Measurements from ENCODE around the gene FZR1.
"Not testable (repeated sequence)": the region's sequence is repeated elsewhere in the genome, so short reads cannot be mapped to it uniquely, and the experiment has no call there.

Gene FZR1

DNA sequence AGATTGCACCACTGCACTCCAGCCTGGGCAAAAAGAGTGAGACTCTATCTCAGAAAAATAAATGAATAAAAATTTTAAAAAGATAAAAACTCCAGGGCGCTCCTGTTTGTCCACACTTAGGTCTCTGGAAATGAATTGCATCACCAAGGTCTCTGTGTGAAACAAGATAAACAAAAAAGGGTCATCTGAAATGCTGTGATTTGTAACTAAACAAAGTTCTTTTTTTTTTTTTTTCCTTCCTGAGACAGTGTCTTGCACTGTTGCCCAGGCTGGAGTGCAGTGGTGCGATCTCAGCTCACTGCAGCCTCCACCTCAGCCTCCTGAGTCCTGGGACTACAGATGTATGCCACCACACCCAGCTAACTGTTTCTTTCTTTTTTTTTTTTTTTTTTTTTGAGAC is 11.5 kb downstream of the FZR1 start:
- DNase-seq, result no peak

DNA sequence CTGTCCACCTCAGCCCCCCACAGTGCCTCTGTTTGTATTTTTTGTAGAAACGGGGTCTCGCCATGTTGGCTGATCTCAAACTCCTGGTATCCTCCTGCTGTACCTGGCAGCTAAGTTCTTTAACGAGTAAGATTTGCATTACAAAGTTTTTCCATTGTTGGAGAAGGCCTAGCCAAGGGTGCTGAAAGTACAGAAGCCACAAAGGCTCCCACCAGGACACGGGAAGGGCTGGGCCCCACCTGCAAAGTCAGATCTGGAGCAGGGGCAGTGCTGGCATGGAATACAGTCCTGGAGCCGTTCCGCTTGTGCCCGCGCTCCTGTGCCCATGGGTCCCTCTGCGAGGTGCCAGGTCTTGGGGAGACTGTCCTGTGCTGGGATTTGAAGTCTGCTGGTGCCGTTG is 12.1 kb downstream of the FZR1 start:
- no peak for DNase-seq

DNA sequence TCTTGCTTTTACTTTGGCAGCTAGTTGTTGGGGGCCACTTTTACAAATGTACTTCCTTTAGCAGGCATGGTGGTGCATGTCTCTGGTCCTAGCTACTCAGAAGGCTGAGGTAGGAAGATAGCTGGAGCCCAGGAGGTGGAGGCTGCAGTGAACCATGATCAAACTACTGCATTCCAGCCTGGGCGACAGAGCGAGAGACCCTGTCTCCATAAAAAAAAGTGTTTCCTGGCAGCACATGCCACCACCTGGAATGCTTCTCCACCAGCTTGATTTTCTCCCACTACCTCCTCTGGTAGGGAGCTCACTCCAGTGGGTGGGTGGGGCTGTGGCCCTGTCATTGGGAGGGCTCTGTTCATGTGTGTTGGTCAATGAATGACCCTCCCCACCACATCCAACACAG is 12.5 kb downstream of the FZR1 start:
- DNase-seq, result no peak

DNA sequence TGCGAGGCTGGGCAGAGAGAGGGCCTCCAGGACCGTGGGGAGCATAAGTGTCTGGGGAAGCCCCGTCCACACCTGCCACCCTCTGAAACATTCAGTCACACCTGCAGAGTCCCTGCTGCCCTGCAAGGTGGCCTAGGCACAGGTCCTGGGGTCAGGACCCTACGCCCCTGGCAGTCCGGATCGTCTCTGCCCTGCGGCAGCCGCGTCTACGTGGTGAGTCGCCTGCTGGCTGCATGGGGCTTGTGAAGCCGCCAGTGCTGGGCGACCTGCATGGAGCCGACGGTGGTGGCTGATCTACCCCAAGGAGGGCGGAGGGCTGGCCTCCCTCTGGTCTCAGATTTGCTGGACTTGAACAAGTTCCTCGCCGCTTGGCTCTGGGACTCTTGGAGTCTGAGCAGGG is 13.0 kb downstream of the FZR1 start:
- DNase-seq, result no peak

DNA sequence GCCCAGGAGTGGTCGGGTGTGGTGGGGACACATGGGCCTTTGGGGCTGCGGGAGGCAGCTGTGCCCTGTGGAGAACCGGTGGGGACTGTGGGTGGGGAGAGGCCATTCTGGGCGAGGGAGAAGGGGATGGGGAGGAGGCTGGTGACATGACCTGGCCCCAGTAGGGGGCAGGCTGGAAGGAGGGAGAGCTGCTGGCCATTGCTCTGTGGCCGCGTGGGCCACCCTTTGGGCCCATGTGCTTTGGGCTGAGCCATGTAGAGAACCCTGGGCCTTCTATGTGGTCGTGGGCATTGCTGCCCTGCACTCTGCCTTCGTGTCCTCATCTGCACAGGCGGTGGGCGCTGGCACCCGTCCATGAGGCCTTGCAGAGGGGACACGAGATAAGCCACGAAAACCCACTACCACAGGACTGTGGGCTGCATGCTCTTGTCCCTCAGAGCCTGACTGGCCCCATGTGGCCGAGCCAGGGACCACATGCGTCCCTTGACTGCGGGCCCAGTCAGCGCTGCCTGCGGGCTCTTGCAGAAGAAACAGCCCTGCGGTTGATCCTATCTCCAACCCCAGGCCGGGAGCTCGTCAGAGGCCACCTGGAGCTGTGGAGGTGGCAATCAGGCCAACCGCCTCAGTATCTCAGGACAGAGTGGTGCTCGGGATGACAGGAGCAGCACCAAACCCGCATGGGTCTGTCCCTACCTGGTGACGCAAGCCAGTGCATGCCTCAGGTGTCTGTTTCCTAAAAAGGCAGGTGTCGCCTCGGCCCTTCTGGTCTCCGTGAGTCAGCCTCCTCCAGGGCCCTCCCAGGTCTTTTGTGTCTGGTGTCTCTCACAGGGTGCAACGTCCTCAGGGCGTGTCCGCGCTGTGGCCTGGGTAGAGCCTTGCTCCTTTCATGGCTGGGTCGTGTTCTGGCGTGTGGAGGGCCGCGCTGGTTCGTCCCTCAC is 14.3 kb downstream of the FZR1 start:
- no peak for DNase-seq

DNA sequence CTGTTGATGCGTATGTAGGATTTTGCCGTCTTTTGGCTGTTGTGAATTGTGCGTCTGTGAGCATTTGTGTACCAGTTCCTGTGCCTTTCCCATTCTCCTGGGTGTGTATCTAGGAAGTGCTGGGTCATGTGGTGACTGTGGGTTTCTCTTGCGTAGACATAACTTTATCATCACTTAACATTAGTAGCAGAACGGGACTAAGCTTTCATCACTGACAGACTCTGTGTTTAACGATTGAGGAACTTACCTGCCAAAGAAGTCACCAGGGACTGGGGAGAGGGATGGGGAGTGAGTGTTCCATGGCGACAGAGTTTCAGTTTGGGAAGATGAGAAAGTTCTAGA is 15.0 kb downstream of the FZR1 start:
- no peak for DNase-seq

DNA sequence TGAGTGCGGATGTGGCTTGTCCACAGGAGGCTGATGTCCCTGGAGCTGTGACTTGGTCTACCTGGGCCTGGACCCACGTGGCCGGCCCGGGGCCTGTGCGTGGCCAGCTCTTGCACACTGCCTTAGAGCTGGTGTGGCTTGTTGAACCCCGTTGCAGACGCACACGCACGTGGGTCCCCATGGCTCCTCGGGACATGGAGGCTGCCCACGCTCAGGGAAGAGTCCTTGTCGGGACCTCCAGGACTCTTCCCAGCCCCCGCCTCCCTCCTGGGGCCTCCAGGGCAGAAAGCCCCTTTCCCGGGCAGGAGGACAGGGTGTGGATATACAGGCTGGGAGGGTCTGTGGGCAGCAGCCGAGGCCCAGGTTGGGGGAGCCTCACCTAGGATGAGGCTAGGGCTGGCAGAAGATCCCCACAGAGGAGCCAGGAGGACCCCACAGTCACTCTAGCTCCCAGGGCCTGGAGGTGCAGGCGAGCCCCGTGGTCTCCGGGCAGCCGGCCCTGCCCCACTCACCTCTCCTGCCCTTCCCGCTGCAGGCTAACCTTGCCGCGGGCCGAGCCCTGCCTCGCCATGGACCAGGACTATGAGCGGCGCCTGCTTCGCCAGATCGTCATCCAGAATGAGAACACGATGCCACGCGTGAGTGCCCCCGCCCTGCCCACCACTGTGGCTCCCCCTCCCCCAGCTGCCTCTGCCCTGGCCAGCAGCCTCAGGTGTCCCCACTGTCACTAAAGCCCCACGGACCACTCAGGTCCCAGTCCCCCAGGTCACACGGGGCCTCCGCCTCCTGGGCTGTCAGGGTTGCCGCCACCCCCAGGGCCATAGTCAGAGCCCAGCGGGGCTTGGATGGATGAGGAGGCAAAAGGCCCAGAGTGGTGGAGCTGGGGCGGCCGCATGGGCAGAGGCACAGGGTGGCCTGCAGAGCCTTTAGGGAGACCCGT is 16.6 kb downstream of the FZR1 start:
- DNase-seq, result no peak

DNA sequence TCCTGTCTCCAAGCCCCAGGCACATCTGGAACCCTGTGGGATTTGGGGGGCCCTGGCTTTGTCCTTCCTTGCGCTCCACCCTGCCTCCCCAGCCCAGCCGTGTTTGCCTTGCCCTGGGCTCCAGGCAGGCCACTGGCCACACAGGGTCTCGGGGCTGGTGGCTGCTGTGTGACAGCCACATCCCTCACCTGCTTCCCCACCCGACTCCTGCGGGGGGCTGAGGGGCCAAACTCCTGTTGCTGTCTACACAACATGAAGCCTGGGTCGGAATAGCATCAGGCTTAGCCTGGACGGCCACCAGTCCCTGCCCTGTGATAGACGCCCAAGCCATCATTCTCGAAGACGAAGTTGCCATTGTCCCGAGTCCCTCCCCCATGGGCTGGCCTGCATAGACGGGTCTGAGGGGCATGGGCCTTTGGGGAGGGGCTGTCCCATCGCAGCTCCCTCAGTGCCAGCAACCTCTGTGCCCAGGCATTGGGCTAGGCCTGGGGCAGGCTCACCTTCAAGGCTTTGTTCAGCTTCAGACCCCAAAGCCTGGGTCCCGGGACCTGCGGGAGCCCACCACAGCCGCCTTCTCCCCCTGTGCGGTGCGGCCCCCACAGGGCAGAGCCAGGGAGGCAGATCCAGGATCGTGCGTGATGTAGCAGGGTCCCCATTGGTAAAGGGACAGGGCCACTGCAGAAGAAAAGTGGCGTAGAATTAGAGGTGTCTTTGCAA is 17.4 kb downstream of the FZR1 start:
- no peak for DNase-seq

DNA sequence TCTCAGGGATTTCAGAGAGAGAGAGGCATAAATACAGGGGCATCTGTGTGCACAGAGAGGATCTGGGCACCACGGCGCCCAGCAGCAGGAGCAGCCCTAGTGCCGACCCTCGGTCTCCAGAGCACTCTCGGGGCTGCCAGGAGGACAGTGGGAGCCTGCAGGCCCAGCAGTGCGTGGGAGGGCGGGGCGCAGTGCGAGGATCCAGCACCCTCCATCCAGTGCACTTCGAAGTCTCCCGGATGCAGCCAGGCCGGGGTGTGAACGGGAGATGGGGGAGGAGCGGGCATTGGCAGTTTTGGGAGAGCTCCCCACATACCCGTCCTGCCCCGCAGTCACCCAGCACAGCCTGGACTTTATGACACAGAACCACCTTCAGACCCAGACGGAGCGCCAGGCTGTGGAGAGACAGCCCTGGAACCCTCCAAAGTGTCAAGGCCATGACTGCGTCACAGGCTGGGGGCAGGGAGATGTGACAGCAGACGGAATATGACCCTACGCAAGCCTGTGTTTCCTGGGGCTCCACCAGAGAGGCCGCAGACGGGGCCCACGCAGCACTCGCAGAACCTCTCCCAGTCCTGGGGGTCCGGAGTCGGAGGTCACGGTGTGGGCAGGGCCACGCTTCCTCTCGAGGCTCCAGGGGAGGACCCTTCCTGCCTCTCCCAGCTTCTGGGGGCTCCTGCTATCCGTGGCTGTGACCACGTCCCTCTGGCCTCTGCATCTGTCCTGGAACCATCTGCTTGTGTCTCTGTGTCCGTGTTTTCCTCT is 18.1 kb downstream of the FZR1 start:
- DNase-seq, result no peak

DNA sequence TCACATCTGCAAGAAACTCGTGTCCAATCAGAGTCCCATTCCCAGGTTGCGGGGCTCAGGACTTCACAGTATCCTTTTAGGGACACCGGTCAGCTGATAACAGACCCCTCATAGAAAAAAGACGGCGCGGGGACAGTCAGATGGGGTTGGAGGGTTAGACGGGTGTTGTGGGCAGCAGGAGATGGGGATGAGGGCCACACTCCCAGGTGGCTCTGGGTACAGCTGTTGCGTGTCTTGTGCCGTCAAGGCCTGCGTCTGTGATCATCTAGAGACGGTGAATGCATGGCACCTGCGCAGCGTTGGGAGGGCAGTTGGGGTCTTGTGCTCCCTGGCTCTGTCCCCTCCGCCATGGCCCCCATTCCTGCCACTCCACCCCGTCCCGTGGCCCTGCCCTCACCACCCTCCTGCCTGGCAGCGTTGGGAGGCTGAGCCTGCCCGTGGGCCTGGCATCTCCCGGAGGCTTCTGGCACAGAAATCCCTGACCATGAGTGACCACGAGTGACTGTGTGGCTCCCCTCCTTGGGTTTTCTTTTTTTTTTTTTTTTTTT is 18.9 kb downstream of the FZR1 start:
- no peak for DNase-seq

DNA sequence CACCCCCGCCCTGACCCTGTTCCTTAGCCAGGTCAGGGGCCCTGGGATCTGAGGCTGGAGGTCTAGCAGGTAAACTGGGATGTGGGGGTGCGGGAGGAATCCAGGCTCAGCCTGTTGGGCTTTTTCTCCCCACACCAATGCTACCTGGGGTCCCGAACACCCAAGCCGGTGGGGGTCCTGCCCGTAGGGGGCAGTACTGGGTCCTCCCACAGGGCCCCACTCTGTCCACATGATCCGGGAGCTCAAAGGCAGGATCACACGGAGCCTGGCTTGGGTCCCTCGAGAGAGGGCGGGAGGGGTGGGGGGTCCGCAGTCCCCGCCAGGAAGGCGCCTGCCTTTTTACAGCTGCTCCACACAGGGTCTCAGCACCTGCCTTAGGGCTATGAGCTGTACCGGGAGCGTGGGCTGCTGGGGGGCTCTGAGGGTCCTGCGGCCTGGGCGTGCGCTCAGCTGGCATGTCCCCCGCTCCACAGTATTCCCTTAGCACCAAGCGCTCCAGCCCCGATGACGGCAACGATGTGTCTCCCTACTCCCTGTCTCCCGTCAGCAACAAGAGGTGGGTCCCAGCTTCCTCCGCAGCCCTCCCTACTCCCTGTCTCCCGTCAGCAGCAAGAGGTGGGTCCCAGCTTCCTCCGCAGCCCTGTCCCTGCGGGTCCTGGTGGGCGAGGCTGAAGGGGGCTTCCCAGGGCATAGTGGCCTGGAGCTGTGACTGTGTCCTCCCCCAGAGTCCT is 20.6 kb downstream of the FZR1 start:
- no peak for DNase-seq

DNA sequence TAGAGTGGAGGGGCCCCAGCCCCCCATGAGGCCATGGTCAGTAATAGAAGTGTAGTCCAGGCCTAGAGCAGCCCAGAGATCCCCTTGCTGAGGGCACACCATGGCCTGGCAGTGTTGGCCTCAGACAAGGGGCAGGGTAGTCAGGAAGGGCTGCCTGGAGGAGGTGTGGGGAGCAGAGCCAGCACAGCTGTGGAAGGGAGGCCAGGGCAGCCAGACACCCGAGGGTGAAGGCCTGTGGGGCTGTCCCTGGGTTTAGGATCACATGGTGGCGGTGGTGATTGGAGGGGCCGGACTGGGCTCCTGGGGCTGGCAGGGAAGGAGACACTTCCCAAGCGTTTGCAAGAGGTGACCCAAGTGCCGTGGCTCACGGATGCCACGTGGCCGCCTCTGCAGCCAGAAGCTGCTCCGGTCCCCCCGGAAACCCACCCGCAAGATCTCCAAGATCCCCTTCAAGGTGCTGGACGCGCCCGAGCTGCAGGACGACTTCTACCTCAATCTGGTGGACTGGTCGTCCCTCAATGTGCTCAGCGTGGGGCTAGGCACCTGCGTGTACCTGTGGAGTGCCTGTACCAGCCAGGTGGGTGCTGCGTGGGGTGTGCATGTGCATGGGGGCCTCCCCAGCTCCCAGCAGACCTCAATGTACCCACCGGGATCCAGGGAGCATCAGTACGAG is 21.3 kb downstream of the FZR1 start:
- no peak for DNase-seq

DNA sequence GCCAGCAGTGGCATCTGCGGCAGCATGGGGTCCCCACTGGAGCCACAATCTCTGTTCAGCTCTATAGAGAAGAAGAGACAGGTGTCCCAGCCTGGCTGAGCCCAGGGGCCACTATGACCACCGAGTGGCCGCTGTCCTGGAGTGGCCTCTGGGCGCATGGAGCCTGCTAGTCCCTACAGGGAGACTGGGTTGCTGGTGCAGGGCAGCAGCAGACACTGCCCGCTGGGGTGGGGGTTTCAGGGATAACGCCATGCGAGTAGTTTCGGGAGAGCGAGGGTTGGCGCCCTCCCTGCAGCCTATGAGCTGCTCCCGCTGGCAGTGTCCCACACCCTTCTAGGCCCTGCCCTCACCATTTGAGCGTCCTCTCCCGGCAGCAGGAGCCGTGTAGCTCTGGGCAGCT is 22.0 kb downstream of the FZR1 start:
- no peak for DNase-seq

DNA sequence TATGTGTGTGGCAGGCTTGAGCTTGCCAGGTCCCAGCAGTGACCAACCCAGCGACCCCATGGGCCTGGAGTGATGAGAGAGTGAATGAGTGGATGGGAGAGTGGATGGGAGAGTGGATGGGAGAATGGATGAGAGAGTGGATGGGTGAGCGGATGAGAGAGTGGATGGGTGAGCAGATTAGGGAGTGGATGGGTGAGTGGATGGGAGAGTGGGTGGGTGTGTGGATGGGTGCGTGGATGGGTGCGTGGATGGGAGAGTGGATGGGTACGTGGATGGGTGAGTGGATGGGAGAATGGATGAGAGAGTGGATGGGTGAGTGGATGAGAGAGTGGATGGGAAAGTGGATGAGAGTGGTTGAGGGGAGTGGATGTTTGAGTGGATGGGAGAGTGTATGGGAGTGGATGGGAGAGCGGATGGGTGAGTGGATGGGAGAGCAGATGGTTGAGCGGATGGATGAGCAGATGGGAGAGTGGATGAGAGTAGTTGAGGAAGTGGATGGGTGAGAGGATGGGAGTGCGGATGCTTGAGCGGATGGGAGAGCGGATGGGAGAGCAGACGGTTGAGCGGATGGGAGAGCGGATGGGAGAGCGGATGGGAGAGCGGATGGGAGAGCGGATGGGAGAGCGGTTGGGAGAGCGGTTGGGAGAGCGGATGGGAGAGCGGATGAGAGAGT is 22.6 kb downstream of the FZR1 start:
- no peak for DNase-seq

DNA sequence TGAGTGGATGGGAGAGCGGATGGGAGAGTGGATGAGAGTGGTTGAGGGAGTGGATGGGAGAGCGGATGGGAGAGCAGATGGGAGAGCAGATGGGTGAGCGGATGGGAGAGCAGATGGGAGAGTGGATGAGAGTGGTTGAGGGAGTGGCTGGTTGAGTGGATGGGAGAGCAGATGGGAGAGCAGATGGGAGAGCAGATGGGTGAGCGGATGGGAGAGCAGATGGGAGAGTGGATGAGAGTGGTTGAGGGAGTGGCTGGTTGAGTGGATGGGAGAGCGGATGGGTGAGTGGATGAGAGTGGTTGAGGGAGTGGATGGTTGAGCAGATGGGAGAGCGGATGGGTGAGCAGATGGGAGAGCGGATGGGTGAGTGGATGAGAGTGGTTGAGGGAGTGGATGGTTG is 23.2 kb downstream of the FZR1 start:
- not testable (repeated sequence) for DNase-seq

DNA sequence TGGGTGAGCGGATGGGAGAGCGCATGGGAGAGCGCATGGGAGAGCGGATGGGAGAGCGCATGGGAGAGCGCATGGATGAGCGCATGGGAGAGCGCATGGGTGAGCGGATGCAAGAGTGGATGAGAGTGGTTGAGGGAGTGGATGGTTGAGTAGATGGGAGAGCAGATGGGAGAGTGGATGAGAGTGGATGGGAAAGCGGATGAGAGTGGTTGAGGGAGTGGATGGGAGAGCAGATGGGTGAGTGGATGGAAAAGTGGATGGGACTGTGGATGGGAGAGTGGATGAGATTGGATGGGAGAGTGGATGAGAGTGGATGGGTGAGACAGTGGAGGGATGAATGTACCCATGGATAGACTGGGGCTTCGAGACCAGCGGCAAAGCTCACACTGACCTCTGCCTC is 24.3 kb downstream of the FZR1 start:
- no peak for DNase-seq

DNA sequence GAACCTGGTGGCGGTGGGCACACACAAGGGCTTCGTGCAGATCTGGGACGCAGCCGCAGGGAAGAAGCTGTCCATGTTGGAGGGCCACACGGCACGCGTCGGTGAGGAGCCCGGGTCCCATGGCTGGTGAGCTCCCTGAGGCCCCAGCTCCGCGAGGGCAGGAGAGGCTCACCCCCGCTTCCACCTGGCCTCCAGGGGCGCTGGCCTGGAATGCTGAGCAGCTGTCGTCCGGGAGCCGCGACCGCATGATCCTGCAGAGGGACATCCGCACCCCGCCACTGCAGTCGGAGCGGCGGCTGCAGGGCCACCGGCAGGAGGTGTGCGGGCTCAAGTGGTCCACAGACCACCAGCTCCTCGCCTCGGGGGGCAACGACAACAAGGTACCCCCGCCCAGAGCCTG is 25.6 kb downstream of the FZR1 start:
- no peak for DNase-seq

DNA sequence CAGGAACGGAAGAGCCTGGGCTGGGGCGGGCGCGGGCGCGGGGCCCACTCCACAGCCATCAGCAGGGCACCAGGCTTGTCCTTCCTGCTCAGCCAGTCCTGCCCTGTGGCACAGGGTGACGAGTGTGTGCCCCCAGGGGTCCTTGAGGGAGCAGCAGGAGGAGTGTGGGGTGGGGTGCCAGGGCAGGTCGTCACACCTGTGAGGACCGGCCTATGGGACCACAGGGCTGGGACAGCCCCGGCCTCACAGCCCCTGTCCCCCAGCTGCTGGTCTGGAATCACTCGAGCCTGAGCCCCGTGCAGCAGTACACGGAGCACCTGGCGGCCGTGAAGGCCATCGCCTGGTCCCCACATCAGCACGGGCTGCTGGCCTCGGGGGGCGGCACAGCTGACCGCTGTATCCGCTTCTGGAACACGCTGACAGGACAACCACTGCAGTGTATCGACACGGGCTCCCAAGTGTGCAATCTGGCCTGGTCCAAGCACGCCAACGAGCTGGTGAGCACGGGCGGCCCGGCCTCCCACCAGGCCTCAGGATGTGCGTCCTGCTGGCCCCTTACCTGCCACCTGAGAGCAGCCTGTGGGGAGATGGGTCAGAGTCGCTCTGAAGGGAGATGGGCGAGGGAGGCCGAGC is 26.2 kb downstream of the FZR1 start:
- DNase-seq, result no peak

DNA sequence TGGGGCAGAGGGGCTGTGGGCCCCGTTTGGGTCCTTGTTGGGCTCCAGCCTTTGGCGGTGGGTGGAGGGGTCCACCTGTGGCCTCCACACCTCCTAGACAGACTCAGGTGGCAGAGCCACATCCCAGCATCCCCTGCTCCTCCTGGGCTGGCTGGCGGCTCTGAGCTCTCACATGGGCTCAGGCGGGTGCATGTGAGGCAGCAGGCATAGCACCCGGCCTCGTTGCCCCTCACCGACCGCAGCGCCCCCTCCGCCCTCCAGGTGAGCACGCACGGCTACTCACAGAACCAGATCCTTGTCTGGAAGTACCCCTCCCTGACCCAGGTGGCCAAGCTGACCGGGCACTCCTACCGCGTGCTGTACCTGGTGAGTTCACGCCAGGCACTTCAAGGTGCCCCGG is 26.9 kb downstream of the FZR1 start:
- DNase-seq, result no peak
